Ascending aorta (tissue), 2 donors: ENCODE measurements around the gene KIF17. TPM values are rescaled to one million over a fixed set of nuclear protein-coding genes. Genes with fewer than 3 reads are reported as not detected.

Experiments
- DNase-seq, 2 donors: peaks; one replicate each; pipeline ENCODE4 v3.0.0-alpha.2; 2019; ENCODE audit warnings: low spot score in 2 of 2
- H3K27ac ChIP-seq, 2 donors: fragments of 200-600 bp; sonication (generic); one replicate each; pipeline ENCODE4 v1.5.1; 2016 to 2017; ENCODE audit warnings: mild to moderate bottlenecking in 1 of 2
- H3K27me3 ChIP-seq: fragments of 200-600 bp; sonication (generic); one replicate; pipeline ENCODE4 v1.5.1; 2017
- H3K36me3 ChIP-seq, 2 donors: fragments of 200-600 bp; sonication (generic); one replicate each; pipeline ENCODE4 v1.5.1; 2016
- H3K4me1 ChIP-seq, 2 donors: fragments of 200-600 bp; sonication (generic); one replicate each; pipeline ENCODE4 v1.5.1; 2016 to 2017; ENCODE audit warnings: mild to moderate bottlenecking in 1 of 2
- H3K4me3 ChIP-seq, 2 donors: fragments of 200-600 bp; sonication (generic); one replicate each; pipeline ENCODE4 v1.5.1; 2016 to 2017; ENCODE audit warnings: mild to moderate bottlenecking in 1 of 2
- H3K9me3 ChIP-seq, 2 donors: fragments of 200-600 bp; sonication (generic); one replicate each; pipeline ENCODE4 v1.5.1; 2016
- CTCF ChIP-seq, 3 experiments: fragments of 200-600 bp in 2 of 3; fragments of 450-650 bp in 1 of 3; sonication (generic) in 2 of 3; IDR thresholded peaks; one replicate each; pipeline ENCODE4 v1.5.1; 2016 to 2019; ENCODE audit warnings: antibody characterized with exemption in 3 of 3, mild to moderate bottlenecking in 1 of 3, moderate library complexity in 1 of 3
- intact Hi-C: fragments of 100-400 bp; cut with DNase I; formaldehyde crosslinking; loops from one replicate; pipeline ENCODE4 v1.15.1; 2023
- total RNA-seq: library from RNA; depleted of rRNA; stranded (reverse); fragments of >200 nt; gene quantifications from one replicate; pipeline ENCODE4 v1.1.0, GENCODE V29; 2016

KIF17 gene
- total RNA-seq, 1 donor from 2014 or later: 18.5 TPM

GRCh38 chr1:20698195-20698910, 19.5 kb downstream of the KIF17 start:
- H3K27me3 ChIP-seq: no peaks in the 10 kb centered on the region
- no peak for DNase-seq
- H3K27ac ChIP-seq: no peak overlapping the region
- H3K4me3 ChIP-seq: no peak overlapping the region
- H3K4me1 ChIP-seq: peaks cover 0 to 2% of the 10 kb centered on the region in 2 donors
- TF ChIP-seq CTCF (IDR thresholded peaks at IDR 0.05): no peak
- intact Hi-C loops: loop anchor here (5.0 to 10.0 kb wide), 2 partner anchors 89 to 296 kb away; partner anchors contain the start of gene HP1BP3
- no peaks in the 10 kb centered on the region for H3K9me3 ChIP-seq
- no peaks in the 10 kb centered on the region for H3K36me3 ChIP-seq

- Histone ChIP-seq H3K4me1 (peaks cover 0 to 2% of the 10 kb centered on the region in 2 donors), H3K27me3 (no peaks in the 10 kb centered on the region), H3K4me3 (peak overlapping the region in 1 of 2 donors; percentile 67), H3K27ac (peak overlapping the region in 1 of 2 donors; percentile 74), H3K9me3 (no peaks in the 10 kb centered on the region), H3K36me3 (no peaks in the 10 kb centered on the region)
- TF ChIP-seq CTCF (IDR thresholded peaks at IDR 0.05): no peak
- intact Hi-C loops: loop anchor here (5.0 to 10.0 kb wide), 2 partner anchors 90 to 297 kb away; partner anchors contain the start of gene HP1BP3
- DNase-seq: no peak
These were observed 20.2 kb downstream of the KIF17 start for GRCh38 chr1:20697563-20697962.

GRCh38 chr1:20696397-20697333, 21.1 kb downstream of the KIF17 start:
- DNase-seq: peak; percentile 46 to 91
- peak; percentile 75 to 91 (median 78) for TF ChIP-seq CTCF (IDR thresholded peaks at IDR 0.05)
- intact Hi-C loops: loop anchor here (1.0 to 10.0 kb wide), 4 partner anchors 37 to 499 kb away; partner anchors contain the start of gene HP1BP3
- Histone ChIP-seq H3K4me1 (peaks cover 0 to 2% of the 10 kb centered on the region in 2 donors), H3K4me3 (peak overlapping the region; percentile 67 to 76), H3K27me3 (no peaks in the 10 kb centered on the region), H3K9me3 (no peaks in the 10 kb centered on the region), H3K27ac (peak overlapping the region; percentile 74 to 84), H3K36me3 (no peaks in the 10 kb centered on the region)

- no peak overlapping the region for H3K27ac ChIP-seq
- H3K36me3 ChIP-seq: no peaks in the 10 kb centered on the region
- intact Hi-C loops: loop anchor here (5.0 to 10.0 kb wide), 2 partner anchors 92 to 299 kb away; partner anchors contain the start of gene HP1BP3
- H3K27me3 ChIP-seq: no peaks in the 10 kb centered on the region
- no peaks in the 10 kb centered on the region for H3K9me3 ChIP-seq
- no peak for TF ChIP-seq CTCF (IDR thresholded peaks at IDR 0.05)
- H3K4me3 ChIP-seq: no peak overlapping the region
- H3K4me1 ChIP-seq: peaks cover 0 to 2% of the 10 kb centered on the region in 2 donors
- DNase-seq: no peak
These were observed 22.3 kb downstream of the KIF17 start for GRCh38 chr1:20695515-20695914.

- no peaks in the 10 kb centered on the region for H3K36me3 ChIP-seq
- no peaks in the 10 kb centered on the region for H3K27me3 ChIP-seq
- H3K27ac ChIP-seq: no peak overlapping the region
- TF ChIP-seq CTCF (IDR thresholded peaks at IDR 0.05): no peak
- H3K4me3 ChIP-seq: no peak overlapping the region
- intact Hi-C loops: loop anchor here (10.0 kb wide), 1 partner anchor 301 kb away; no protein-coding TSS in a partner anchor
- DNase-seq: no peak
- H3K9me3 ChIP-seq: no peaks in the 10 kb centered on the region
- peaks cover 0 to 2% of the 10 kb centered on the region in 2 donors for H3K4me1 ChIP-seq
These were observed 24.2 kb downstream of the KIF17 start for GRCh38 chr1:20693623-20694022.
